KBM-7 (cell line): ENCODE data around the gene METTL13.

Experiments
- DNase-seq: peaks from one replicate; pipeline ENCODE4 v3.0.0-alpha.2; 2015
- in situ Hi-C: fragments of 300-500 bp; cut with MboI; formaldehyde crosslinking; loops from 2 replicates; pipeline ENCODE4 v1.14.3; 2020; ENCODE audit warnings: low sequenced_read_pairs, low pct_unique_long_range_greater_than_20kb, mixed read lengths

METTL13 gene

DNA sequence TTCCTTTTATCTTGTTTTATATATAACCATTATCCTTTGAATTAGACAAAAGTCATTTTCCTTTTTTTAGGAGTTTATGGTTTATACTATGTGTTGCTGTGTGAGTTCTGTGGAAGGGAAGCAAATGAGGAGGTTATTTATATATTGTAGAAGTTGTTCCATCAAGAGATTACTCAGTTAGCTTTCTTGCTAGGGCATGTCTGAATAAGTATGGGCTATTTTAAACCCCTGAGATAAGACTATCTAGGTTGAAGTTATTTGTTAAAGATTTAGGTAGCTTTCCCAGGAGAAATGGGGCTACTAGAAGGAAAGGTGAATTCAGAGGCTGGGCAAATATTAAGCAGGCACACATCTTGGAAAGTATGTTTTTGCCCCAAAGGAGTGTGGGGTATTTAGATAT lies 23.4 kb upstream of the METTL13 start:
- no peak for DNase-seq
- in situ Hi-C loops = no loop called here

DNA sequence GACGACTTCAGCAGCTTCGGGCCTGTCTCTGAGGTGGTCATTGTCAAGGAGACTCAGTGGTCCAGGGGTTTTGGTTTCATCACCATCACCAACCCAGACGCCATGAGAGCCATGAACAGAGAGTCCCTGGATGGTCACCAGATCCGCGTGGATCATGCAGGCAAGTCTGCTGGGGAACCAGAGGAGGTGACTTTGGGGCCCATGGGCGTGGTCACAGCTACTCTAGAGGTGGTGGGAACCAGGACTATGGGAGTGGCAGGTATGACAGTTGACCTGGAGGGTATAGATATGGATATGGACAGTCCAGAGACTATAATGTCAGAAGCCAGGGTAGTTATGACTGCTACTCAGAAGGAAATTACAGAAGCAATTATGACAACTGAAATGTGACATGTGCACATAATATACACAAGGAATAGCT lies 19.3 kb upstream of the METTL13 start:
- no peak for DNase-seq
- in situ Hi-C loops = no loop called here

- no peak for DNase-seq
- in situ Hi-C loops = no loop called here
These were observed 17.7 kb upstream of the METTL13 start for GRCh38 chr1:171763764-171764163.

DNA sequence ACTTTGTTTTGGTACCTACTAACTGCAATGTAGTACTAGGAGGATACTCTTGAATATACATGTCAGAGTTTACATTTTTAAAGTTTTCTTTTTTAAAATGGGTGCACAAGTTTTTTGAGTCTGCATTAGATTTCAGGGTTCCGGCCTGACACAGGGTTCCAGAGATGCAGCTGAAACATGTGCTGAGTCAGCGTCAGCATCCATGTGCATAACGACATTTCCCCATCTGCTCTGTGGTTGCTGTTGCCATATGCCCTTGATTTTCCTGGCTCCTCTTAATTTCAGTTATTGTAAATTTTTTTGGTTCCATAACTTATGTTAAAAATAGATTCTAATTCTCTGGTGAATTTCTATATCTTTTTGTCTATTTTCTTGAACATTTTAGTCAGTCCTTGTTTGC lies 12.3 kb upstream of the METTL13 start:
- in situ Hi-C loops = no loop called here
- no peak for DNase-seq

- no peak for DNase-seq
- in situ Hi-C loops = no loop called here
These were observed 11.7 kb upstream of the METTL13 start for GRCh38 chr1:171769754-171770153.

GRCh38 chr1:171772312-171772711 lies 9.1 kb upstream of the METTL13 start:
- in situ Hi-C loops = no loop called here

DNA sequence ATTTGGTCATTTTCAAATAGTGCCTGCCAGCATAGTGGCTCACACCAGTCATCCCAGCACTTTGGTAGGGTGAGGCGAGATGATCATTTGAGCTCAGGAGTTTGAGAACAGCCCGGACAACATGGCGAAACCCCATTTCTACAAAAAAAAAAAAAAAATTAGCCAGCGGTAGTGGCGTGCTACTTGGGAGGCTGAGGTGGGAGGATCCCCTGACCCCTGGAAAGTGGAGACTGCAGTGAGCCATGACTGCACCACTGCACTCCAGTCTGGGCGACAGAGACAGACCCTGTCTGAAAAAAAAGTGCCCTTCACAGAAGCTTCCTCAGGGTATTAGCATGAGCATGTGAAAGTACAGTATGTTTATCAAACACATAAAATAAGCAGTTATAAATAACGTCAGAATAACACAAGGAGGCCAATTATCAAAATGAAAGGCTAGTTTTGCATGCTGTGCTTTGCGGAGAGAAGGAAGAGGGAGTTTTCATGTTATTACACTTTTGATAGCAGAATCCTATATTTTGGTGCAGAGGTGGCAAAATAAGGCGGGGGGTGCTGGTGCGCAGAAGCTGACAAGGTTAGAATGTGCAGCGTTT lies 781 bp upstream of the METTL13 start:
- in situ Hi-C loops = no loop called here
- DNase-seq = no peak

More at GRCh38 chr1:171772312-171772711, 9.1 kb upstream of the METTL13 start:
- no peak for DNase-seq

DNA sequence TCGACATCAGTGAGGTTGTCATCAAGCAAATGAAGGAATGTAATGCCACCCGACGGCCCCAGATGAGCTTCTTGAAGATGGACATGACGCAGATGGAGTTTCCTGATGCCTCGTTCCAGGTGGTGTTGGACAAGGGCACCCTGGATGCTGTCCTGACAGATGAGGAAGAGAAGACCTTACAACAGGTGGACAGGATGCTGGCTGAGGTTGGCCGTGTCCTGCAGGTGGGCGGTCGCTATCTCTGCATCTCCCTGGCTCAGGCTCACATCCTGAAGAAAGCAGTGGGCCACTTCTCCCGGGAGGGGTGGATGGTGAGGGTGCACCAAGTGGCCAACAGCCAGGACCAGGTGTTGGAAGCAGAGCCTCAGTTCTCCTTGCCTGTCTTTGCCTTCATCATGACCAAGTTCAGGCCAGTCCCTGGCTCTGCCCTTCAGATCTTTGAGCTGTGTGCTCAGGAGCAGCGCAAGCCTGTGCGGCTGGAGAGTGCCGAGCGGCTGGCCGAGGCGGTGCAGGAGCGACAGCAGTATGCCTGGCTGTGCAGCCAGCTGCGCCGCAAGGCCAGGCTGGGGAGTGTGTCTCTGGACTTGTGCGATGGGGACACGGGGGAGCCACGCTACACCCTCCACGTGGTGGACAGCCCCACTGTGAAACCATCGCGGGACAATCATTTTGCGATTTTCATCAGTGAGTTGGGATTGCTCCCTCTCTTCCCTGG lies 2.5 kb downstream of the METTL13 start:
- no peak for DNase-seq
- in situ Hi-C loops = no loop called here

DNA sequence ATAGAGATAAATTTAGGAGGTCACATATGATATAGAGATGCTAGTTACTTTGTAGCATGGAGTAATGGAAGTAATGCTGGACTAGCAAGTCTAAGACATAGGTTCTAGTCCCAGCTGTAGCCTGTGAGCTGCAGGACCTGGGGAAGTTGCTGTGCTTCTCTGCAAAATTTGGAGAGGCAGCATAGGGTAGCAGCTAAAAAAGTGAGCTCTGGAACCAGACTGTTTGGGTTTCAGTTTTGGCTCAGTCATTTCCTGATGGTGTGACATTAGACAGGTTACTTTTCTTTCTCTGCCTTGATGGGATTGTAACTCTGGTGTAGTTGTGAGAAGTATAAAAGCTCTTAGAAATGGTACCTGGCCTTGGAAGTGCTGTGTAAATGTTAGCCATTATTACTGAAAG lies 3.3 kb downstream of the METTL13 start:
- DNase-seq = no peak
- in situ Hi-C loops = no loop called here

GRCh38 chr1:171785766-171786165 lies 4.3 kb downstream of the METTL13 start:
- DNase-seq = no peak
- in situ Hi-C loops = no loop called here

GRCh38 chr1:171786534-171786933 lies 5.1 kb downstream of the METTL13 start:
- DNase-seq = no peak
- in situ Hi-C loops = no loop called here

DNA sequence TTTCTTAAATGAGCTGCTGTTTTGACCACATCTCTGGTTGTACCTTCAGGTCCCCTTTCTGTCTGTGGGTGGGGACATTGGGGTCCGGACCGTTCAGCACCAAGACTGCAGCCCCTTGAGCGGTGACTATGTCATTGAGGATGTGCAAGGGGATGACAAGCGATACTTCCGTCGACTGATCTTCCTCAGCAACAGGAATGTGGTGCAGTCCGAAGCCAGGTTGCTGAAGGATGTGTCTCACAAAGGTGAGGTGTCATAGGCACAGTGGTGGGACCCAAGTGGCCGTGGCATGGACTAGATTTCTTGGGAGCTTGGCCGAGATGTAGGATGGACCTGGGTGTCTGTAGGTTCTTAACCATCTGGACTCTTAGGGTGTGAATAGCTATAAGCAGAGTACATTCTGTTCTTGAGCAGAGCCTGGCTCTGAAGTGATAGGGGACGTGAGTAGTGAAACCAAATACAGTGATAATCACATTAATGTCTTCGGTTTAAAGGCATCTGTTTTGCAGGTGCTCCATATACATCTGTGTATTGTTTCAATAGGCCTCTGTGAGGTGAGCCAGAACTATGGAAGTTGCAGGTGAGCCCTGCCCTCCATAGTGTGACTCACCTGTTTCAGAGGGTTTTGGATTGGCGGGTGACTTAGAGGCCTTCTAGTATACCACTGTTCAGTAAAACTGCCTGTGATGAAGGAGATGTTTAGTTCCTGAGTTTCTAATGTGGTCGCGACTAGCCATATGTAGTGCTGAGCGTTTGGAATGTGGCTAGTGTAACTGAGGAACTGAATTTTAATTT lies 6.4 kb downstream of the METTL13 start:
- DNase-seq = no peak
- in situ Hi-C loops = no loop called here

- DNase-seq = no peak
- in situ Hi-C loops = no loop called here
These were observed 7.2 kb downstream of the METTL13 start for GRCh38 chr1:171788696-171789095.

DNA sequence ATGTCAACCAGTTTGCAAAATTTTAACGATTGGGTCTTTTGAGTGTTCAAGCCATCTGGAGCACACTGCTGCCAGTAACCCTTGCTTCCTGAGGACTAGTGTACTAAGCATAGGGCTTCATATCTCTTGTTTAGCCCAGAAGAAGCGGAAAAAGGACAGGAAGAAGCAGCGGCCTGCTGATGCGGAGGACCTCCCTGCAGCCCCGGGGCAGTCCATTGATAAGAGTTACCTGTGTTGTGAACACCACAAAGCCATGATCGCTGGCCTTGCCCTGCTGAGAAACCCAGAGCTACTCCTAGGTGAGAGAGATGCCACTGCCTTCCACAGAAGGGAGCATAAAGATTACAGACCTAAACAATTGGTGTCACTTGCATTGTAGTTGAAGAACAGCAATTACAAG lies 8.9 kb downstream of the METTL13 start:
- DNase-seq = no peak
- in situ Hi-C loops = no loop called here

GRCh38 chr1:171792656-171793369 lies 11.4 kb downstream of the METTL13 start:
- in situ Hi-C loops = no loop called here
- no peak for DNase-seq

- in situ Hi-C loops = no loop called here
- DNase-seq = no peak
These were observed 12.2 kb downstream of the METTL13 start for GRCh38 chr1:171793636-171794035.

DNA sequence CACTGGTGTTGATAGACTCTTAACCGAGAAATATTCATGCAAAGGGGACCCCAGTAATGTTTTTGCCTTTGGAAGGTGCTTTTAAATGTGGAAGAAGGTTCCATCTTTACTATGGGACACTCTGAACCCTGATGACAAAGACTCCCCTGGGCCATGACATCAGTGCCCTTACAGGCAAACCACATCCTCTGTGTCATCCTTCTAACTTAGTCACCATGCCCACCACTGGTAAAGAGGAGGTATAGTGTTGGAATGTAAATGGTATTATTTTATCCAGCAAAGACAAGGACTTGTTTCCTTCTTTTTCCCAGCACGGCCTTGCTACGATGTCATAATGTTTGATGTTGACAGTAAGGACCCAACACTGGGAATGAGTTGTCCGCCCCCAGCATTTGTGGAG lies 12.6 kb downstream of the METTL13 start:
- in situ Hi-C loops = no loop called here
- DNase-seq = no peak

- in situ Hi-C loops = no loop called here
- DNase-seq = no peak
These were observed 15.1 kb downstream of the METTL13 start for GRCh38 chr1:171796592-171796991.

GRCh38 chr1:171798311-171798710 lies 16.9 kb downstream of the METTL13 start:
- no peak for DNase-seq
- in situ Hi-C loops = no loop called here

DNA sequence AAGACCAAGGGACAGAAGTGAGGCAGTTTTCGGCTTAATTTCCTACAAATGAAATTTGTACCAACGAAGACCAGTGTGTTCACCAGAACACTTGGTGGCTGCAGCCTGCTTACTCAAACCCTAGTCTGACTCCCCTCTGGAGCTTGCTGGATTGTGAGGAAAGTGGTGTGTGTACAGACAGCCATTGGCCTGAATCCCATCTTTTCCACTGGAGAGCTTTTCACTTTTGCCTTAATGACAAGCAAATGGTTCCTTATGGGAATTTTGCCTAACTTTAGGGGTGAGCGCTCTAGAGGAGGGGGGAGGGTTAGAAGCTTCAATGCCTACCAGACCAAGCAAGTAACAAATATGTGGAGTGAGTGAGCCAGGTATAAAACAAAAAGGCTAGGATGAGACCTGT lies 17.3 kb downstream of the METTL13 start:
- DNase-seq = no peak
- in situ Hi-C loops = no loop called here
